SKM-1 treated with dmso at 0.1 percent for 144 hours (cell line): Measurements from ENCODE around the gene LMF1.
"Not testable (repeated sequence)": the region's sequence is repeated elsewhere in the genome, so short reads cannot be mapped to it uniquely, and the experiment has no call there.

Experiments
- DNase-seq: peaks from one replicate; lab custom pipeline; 2025; ENCODE audit not compliant: unreplicated experiment; lab: John Stamatoyannopoulos, UW

Gene LMF1

GRCh38 chr16:952321-952720, 18.5 kb downstream of the LMF1 start:
- no peak for DNase-seq

GRCh38 chr16:951660-952301, 19.0 kb downstream of the LMF1 start:
- DNase-seq, result no peak

GRCh38 chr16:950733-951573, 19.8 kb downstream of the LMF1 start:
- DNase-seq, result not testable (repeated sequence)

- DNase-seq, result not testable (repeated sequence)
Observed at GRCh38 chr16:948767-949166, 22.0 kb downstream of the LMF1 start.

- DNase-seq, result not testable (repeated sequence)
Observed at GRCh38 chr16:947922-948303, 22.9 kb downstream of the LMF1 start.

- no peak for DNase-seq
Observed at GRCh38 chr16:947255-947921, 23.4 kb downstream of the LMF1 start.

- no peak for DNase-seq
Observed at GRCh38 chr16:946048-946395, 24.8 kb downstream of the LMF1 start.

- DNase-seq, result no peak
Observed at GRCh38 chr16:945271-946047, 25.3 kb downstream of the LMF1 start.

GRCh38 chr16:943971-944370, 26.8 kb downstream of the LMF1 start:
- DNase-seq, result no peak

- DNase-seq, result no peak
Observed at GRCh38 chr16:942436-943060, 28.2 kb downstream of the LMF1 start.

- DNase-seq, result no peak
Observed at GRCh38 chr16:939941-940340, 30.8 kb downstream of the LMF1 start.

GRCh38 chr16:939311-939710, 31.5 kb downstream of the LMF1 start:
- no peak for DNase-seq

- DNase-seq, result no peak
Observed at GRCh38 chr16:938752-939151, 32.0 kb downstream of the LMF1 start.

- DNase-seq, result no peak
Observed at GRCh38 chr16:938136-938535, 32.6 kb downstream of the LMF1 start.

GRCh38 chr16:937723-938122, 33.1 kb downstream of the LMF1 start:
- DNase-seq, result no peak

GRCh38 chr16:937311-937710, 33.5 kb downstream of the LMF1 start:
- no peak for DNase-seq

- DNase-seq, result no peak
Observed at GRCh38 chr16:935684-936083, 35.1 kb downstream of the LMF1 start.

GRCh38 chr16:934178-934577, 36.6 kb downstream of the LMF1 start:
- no peak for DNase-seq

- DNase-seq, result no peak
Observed at GRCh38 chr16:933581-933980, 37.2 kb downstream of the LMF1 start.

GRCh38 chr16:932831-933330, 37.9 kb downstream of the LMF1 start:
- DNase-seq, result no peak
